Muscle layer of colon (tissue), 2 donors: ENCODE results near the gene TMEM185B.

Experiments used
- H3K27ac ChIP-seq: one replicate; pipeline ENCODE4 v1.7.0; 2013; ENCODE audit warnings: low read depth, mild to moderate bottlenecking, low read length, moderate library complexity
- H3K27me3 ChIP-seq, 2 donors: one replicate each; pipeline ENCODE4 v1.7.0; 2013; ENCODE audit warnings: low read length in 2 of 2, mild to moderate bottlenecking in 2 of 2; ENCODE audit not compliant: insufficient read depth in 2 of 2, control insufficient read depth in 1 of 2
- H3K36me3 ChIP-seq: one replicate; pipeline ENCODE4 v1.7.0; 2013; ENCODE audit warnings: mild to moderate bottlenecking, low read length; ENCODE audit not compliant: insufficient read depth
- H3K4me1 ChIP-seq: one replicate; pipeline ENCODE4 v1.7.0; 2013; ENCODE audit warnings: mild to moderate bottlenecking, low read length; ENCODE audit not compliant: insufficient read depth
- H3K4me3 ChIP-seq, 2 donors: one replicate each; pipeline ENCODE4 v1.7.0; 2013; ENCODE audit warnings: low read length in 2 of 2, low read depth in 1 of 2, mild to moderate bottlenecking in 1 of 2, moderate library complexity in 1 of 2
- H3K9ac ChIP-seq: one replicate; pipeline ENCODE4 v1.7.0; 2013; ENCODE audit warnings: low read length
- H3K9me3 ChIP-seq: one replicate; pipeline ENCODE4 v1.7.0; 2013; ENCODE audit warnings: mild to moderate bottlenecking, low read length
- donor health status: abdominal sarcoma.
- donor health status: Adenocarcinoma of cecum.

TMEM185B gene

GRCh38 chr2:120258196-120258595 is 35.0 kb upstream of the TMEM185B start:
- no peak overlapping the region for H3K4me3 ChIP-seq
- no peak overlapping the region for H3K27ac ChIP-seq
- peaks cover 24% of the 10 kb centered on the region for H3K4me1 ChIP-seq
- H3K9me3 ChIP-seq: no peaks in the 10 kb centered on the region
- no peak overlapping the region for H3K9ac ChIP-seq
- no peaks in the 10 kb centered on the region for H3K36me3 ChIP-seq
- no peaks in the 10 kb centered on the region for H3K27me3 ChIP-seq

GRCh38 chr2:120257522-120257921 is 34.3 kb upstream of the TMEM185B start:
- Histone ChIP-seq H3K27ac (no peak overlapping the region), H3K4me1 (peaks cover 24% of the 10 kb centered on the region), H3K4me3 (no peak overlapping the region), H3K36me3 (no peaks in the 10 kb centered on the region), H3K27me3 (no peaks in the 10 kb centered on the region), H3K9ac (no peak overlapping the region), H3K9me3 (no peaks in the 10 kb centered on the region)

GRCh38 chr2:120256651-120257000 is 33.4 kb upstream of the TMEM185B start:
- Histone ChIP-seq H3K4me3 (no peak overlapping the region), H3K27ac (no peak overlapping the region), H3K36me3 (no peaks in the 10 kb centered on the region), H3K4me1 (peaks cover 28% of the 10 kb centered on the region), H3K9me3 (no peaks in the 10 kb centered on the region), H3K9ac (no peak overlapping the region), H3K27me3 (no peaks in the 10 kb centered on the region)

- no peaks in the 10 kb centered on the region for H3K9me3 ChIP-seq
- peaks cover 28% of the 10 kb centered on the region for H3K4me1 ChIP-seq
- H3K36me3 ChIP-seq: no peaks in the 10 kb centered on the region
- H3K27me3 ChIP-seq: no peaks in the 10 kb centered on the region
- H3K27ac ChIP-seq: no peak overlapping the region
- H3K4me3 ChIP-seq: no peak overlapping the region
- no peak overlapping the region for H3K9ac ChIP-seq
Observed at GRCh38 chr2:120255986-120256650, 32.9 kb upstream of the TMEM185B start.

GRCh38 chr2:120255071-120255470 is 31.9 kb upstream of the TMEM185B start:
- H3K9me3 ChIP-seq: no peaks in the 10 kb centered on the region
- no peak overlapping the region for H3K4me3 ChIP-seq
- peaks cover 28% of the 10 kb centered on the region for H3K4me1 ChIP-seq
- no peaks in the 10 kb centered on the region for H3K27me3 ChIP-seq
- H3K27ac ChIP-seq: no peak overlapping the region
- no peaks in the 10 kb centered on the region for H3K36me3 ChIP-seq
- no peak overlapping the region for H3K9ac ChIP-seq

GRCh38 chr2:120254178-120254577 is 31.0 kb upstream of the TMEM185B start:
- H3K4me1 ChIP-seq: peaks cover 28% of the 10 kb centered on the region
- no peaks in the 10 kb centered on the region for H3K9me3 ChIP-seq
- no peak overlapping the region for H3K9ac ChIP-seq
- H3K36me3 ChIP-seq: no peaks in the 10 kb centered on the region
- H3K4me3 ChIP-seq: peak overlapping the region; percentile 55 to 89
- no peak overlapping the region for H3K27ac ChIP-seq
- H3K27me3 ChIP-seq: no peaks in the 10 kb centered on the region

GRCh38 chr2:120253021-120253882 is 30.1 kb upstream of the TMEM185B start:
- Histone ChIP-seq H3K9me3 (no peaks in the 10 kb centered on the region), H3K9ac (peak overlapping the region; percentile 59), H3K27me3 (no peaks in the 10 kb centered on the region), H3K4me1 (peaks cover 26% of the 10 kb centered on the region), H3K36me3 (no peaks in the 10 kb centered on the region), H3K27ac (peak overlapping the region; percentile 80), H3K4me3 (peak overlapping the region; percentile 55 to 89)

GRCh38 chr2:120252225-120253020 is 29.2 kb upstream of the TMEM185B start, which contains the start of gene RALB:
RALB (plus strand) TSS chr2:120252852; CDS start chr2:120278665, 25,813 bp downstream.
- Histone ChIP-seq H3K4me3 (peak within 1 kb of the TSS; percentile 55 to 89), H3K36me3 (no peaks in the 10 kb centered on the region), H3K4me1 (peaks cover 20% of the 10 kb centered on the region), H3K27me3 (no peaks in the 10 kb centered on the region), H3K27ac (peak within 1 kb of the TSS; percentile 80), H3K9me3 (no peaks in the 10 kb centered on the region), H3K9ac (peak within 1 kb of the TSS; percentile 59)

- Histone ChIP-seq H3K4me3 (peak overlapping the region; percentile 55 to 78), H3K27me3 (no peaks in the 10 kb centered on the region), H3K27ac (peak overlapping the region; percentile 80), H3K36me3 (no peaks in the 10 kb centered on the region), H3K9ac (peak overlapping the region; percentile 22), H3K9me3 (no peaks in the 10 kb centered on the region), H3K4me1 (peaks cover 20% of the 10 kb centered on the region)
Observed at GRCh38 chr2:120251880-120252224, 28.7 kb upstream of the TMEM185B start.

- Histone ChIP-seq H3K27ac (no peak overlapping the region), H3K9ac (no peak overlapping the region), H3K9me3 (no peaks in the 10 kb centered on the region), H3K27me3 (no peaks in the 10 kb centered on the region), H3K4me1 (peaks cover 20% of the 10 kb centered on the region), H3K4me3 (no peak overlapping the region), H3K36me3 (no peaks in the 10 kb centered on the region)
Observed at GRCh38 chr2:120251078-120251477, 27.9 kb upstream of the TMEM185B start.

- Histone ChIP-seq H3K36me3 (no peaks in the 10 kb centered on the region), H3K9ac (no peak overlapping the region), H3K4me1 (peaks cover 24% of the 10 kb centered on the region), H3K4me3 (no peak overlapping the region), H3K9me3 (no peaks in the 10 kb centered on the region), H3K27ac (no peak overlapping the region), H3K27me3 (no peaks in the 10 kb centered on the region)
Observed at GRCh38 chr2:120250640-120251039, 27.4 kb upstream of the TMEM185B start.
